ENCODE data around the gene SH3RF2. TPM values are rescaled to one million over a fixed set of nuclear protein-coding genes. Genes with fewer than 3 reads are reported as not detected.
"Not testable (repeated sequence)": the region's sequence is repeated elsewhere in the genome, so short reads cannot be mapped to it uniquely, and the experiment has no call there.

The SH3RF2 gene
- total and polyA plus RNA-seq, 2 donors (not counting 3 experiments of a cell fraction or from before 2014, with no cell fraction given), result 0.54 to 0.84 TPM

DNA sequence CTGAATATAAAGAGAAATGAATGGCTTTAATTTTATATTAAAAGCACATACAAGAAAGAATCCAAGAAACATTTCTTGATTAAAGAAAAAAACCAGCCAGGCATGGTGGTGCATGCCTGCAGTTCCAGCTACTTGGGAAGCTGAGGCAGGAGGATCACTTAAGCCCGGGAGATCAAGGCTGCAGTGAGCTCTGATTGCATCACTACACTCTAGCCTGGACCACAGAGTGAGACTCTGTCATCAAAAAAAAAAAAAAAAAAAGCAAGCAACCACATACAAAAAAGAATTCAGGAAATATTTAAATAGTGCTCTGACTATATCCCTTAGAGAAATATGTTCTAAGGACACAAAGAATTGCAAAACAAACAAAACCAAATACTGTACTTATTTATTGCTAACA lies 171.5 kb downstream of the SH3RF2 start:
- CTCF ChIA-PET, result no interaction called here
- POLR2A ChIA-PET, result no interaction called here
- dilution Hi-C loops (cut with MboI; ENCODE audit: extremely low pct_ligation_motif_present, low sequenced_read_pairs), result no loop called here

DNA sequence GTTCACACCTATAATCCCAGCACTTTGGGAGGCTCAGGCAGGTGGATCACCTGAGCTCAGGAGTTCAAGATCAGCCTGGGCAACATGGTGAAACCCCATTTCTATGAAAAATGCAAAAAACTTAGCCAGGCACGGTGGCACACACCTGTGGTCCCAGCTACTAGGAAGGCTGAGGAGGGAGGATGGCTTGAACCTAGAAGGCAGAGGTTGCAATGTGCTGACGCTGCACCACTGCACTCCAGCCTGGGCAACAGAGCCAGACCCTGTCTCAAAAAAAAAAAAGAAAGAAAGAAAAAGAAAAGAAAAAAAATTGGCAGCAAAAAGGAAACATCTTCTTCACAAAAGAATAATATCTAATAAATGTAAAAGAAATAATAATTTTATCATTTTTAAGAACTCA lies 172.5 kb downstream of the SH3RF2 start:
- H3K4me3 ChIP-seq (replicated peaks in 1 of 3; ENCODE audit: insufficient read depth in 1 of 3, low read depth in 1 of 3, low read length in 3 of 3); H4K20me1 ChIP-seq (replicated peaks; ENCODE audit: control insufficient read depth, extremely low read depth, insufficient read depth, low read length); H3K9ac ChIP-seq (replicated peaks; ENCODE audit: extremely low read depth, insufficient read depth, low read length); H3K9me3 ChIP-seq (replicated peaks; ENCODE audit: control insufficient read depth, insufficient read depth, low read length); POLR2A ChIA-PET; H2AFZ ChIP-seq (ENCODE audit: low read depth, low read length); H3K4me1 ChIP-seq (ENCODE audit: control insufficient read depth, extremely low read depth, insufficient read depth, low read length); FAIRE-seq; H3K36me3 ChIP-seq (ENCODE audit: control insufficient read depth in 2 of 2, extremely low read depth in 1 of 2, insufficient read depth in 2 of 2, low read length in 2 of 2); intact Hi-C loops (cut with micrococcal nuclease); H3K79me2 ChIP-seq (ENCODE audit: control insufficient read depth, insufficient read depth, low read length); H3K9me1 ChIP-seq (replicated peaks; ENCODE audit: control insufficient read depth, extremely low read depth, insufficient read depth, low read length); H3K27ac ChIP-seq (ENCODE audit: insufficient read depth, low read depth, low read length); H3K4me2 ChIP-seq (ENCODE audit: insufficient read depth, low read length); DNase-seq (ENCODE audit: low read depth, low spot score); BruUV-seq (replicated peaks); CTCF ChIA-PET; dilution Hi-C loops (cut with MboI; ENCODE audit: extremely low pct_ligation_motif_present, low sequenced_read_pairs); H3K27me3 ChIP-seq (ENCODE audit: control insufficient read depth in 2 of 2, insufficient read depth in 2 of 2, low read length in 2 of 2): not testable (repeated sequence)

More for the DNA sequence above, 171.5 kb downstream of the SH3RF2 start:
- no peaks in the 10 kb centered on the region for H3K79me2 ChIP-seq (ENCODE audit: control insufficient read depth, insufficient read depth, low read length)
- no peaks in the 10 kb centered on the region for H3K4me1 ChIP-seq (ENCODE audit: control insufficient read depth, extremely low read depth, insufficient read depth, low read length)
- no peak for TF ChIP-seq MYC (IDR thresholded peaks at IDR 0.05; ENCODE audit: low read depth, low read length)
- no peak for TF ChIP-seq GATA2 (IDR thresholded peaks at IDR 0.05; ENCODE audit: insufficient read depth, insufficient read length, low read depth, low read length)
- no peak for TF ChIP-seq POLR2AphosphoS5 (IDR thresholded peaks at IDR 0.05; ENCODE audit: insufficient read depth, low read depth, low read length)
- no peak for TF ChIP-seq JUN (IDR thresholded peaks at IDR 0.05; ENCODE audit: borderline replicate concordance, insufficient read depth, insufficient read length, low read depth)
- TF ChIP-seq, protein P1, sequence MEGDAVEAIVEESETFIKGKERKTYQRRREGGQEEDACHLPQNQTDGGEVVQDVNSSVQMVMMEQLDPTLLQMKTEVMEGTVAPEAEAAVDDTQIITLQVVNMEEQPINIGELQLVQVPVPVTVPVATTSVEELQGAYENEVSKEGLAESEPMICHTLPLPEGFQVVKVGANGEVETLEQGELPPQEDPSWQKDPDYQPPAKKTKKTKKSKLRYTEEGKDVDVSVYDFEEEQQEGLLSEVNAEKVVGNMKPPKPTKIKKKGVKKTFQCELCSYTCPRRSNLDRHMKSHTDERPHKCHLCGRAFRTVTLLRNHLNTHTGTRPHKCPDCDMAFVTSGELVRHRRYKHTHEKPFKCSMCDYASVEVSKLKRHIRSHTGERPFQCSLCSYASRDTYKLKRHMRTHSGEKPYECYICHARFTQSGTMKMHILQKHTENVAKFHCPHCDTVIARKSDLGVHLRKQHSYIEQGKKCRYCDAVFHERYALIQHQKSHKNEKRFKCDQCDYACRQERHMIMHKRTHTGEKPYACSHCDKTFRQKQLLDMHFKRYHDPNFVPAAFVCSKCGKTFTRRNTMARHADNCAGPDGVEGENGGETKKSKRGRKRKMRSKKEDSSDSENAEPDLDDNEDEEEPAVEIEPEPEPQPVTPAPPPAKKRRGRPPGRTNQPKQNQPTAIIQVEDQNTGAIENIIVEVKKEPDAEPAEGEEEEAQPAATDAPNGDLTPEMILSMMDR (IDR thresholded peaks at IDR 0.05; ENCODE audit: extremely low read depth in 1 of 2, insufficient read depth in 1 of 2, low read depth in 1 of 2, low read length in 2 of 2), result no peak
- no peak for TF ChIP-seq POLR2A (IDR thresholded peaks at IDR 0.05; ENCODE audit: low read depth, low read length)
- no peak for TF ChIP-seq FOS (IDR thresholded peaks at IDR 0.05; ENCODE audit: borderline replicate concordance, insufficient read depth, low read length)
- TF ChIP-seq, protein P2, sequence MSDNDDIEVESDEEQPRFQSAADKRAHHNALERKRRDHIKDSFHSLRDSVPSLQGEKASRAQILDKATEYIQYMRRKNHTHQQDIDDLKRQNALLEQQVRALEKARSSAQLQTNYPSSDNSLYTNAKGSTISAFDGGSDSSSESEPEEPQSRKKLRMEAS (IDR thresholded peaks at IDR 0.05; ENCODE audit: insufficient read depth, insufficient read length), result no peak
- TF ChIP-seq EZH2 (IDR thresholded peaks at IDR 0.05; ENCODE audit: borderline replicate concordance, low read depth, low read length, severe bottlenecking), result no peak
- no peak for FAIRE-seq
- no peaks in the 10 kb centered on the region for H3K27me3 ChIP-seq (ENCODE audit: control insufficient read depth in 2 of 2, insufficient read depth in 2 of 2, low read length in 2 of 2)
- H4K20me1 ChIP-seq (replicated peaks; ENCODE audit: control insufficient read depth, extremely low read depth, insufficient read depth, low read length), result no peaks in the 10 kb centered on the region
- H3K9me1 ChIP-seq (replicated peaks; ENCODE audit: control insufficient read depth, extremely low read depth, insufficient read depth, low read length), result no peaks in the 10 kb centered on the region
- H3K4me2 ChIP-seq (ENCODE audit: insufficient read depth, low read length), result no peak overlapping the region
- H3K9me3 ChIP-seq (replicated peaks; ENCODE audit: control insufficient read depth, insufficient read depth, low read length), result no peaks in the 10 kb centered on the region
- intact Hi-C loops (cut with micrococcal nuclease), result no loop called here
- H3K9ac ChIP-seq (replicated peaks; ENCODE audit: extremely low read depth, insufficient read depth, low read length), result no peak overlapping the region
- no TSS peak for BruUV-seq (replicated peaks)
- H2AFZ ChIP-seq (ENCODE audit: low read depth, low read length), result no peak overlapping the region
- no peak overlapping the region for H3K27ac ChIP-seq (ENCODE audit: insufficient read depth, low read depth, low read length)
- DNase-seq (ENCODE audit: low read depth, low spot score), result no peak
- no peak overlapping the region for H3K4me3 ChIP-seq (replicated peaks in 1 of 3; ENCODE audit: insufficient read depth in 1 of 3, low read depth in 1 of 3, low read length in 3 of 3)
- H3K36me3 ChIP-seq (ENCODE audit: control insufficient read depth in 2 of 2, extremely low read depth in 1 of 2, insufficient read depth in 2 of 2, low read length in 2 of 2), result no peaks in the 10 kb centered on the region
